RWPE2 (cell line): ENCODE results near the gene SLC25A24.

Source experiments
- ATAC-seq: fragments of 200-7000 bp; cut with Tn5 transposase; 3 replicates; pipeline ENCODE4 v1.9.1; 2021; ENCODE audit warnings: low read depth
- DNase-seq: peaks from one replicate; pipeline ENCODE4 v3.0.0-alpha.2; 2020; ENCODE audit warnings: low spot score
- H3K27ac ChIP-seq: fragments of 450-650 bp; 2 replicates; pipeline ENCODE4 v1.5.1; 2017; ENCODE audit warnings: mild to moderate bottlenecking; ENCODE audit not compliant: poor library complexity, severe bottlenecking
- H3K27me3 ChIP-seq: fragments of 250-450 bp; sonication (Bioruptor Pico); 2 replicates; pipeline ENCODE4 v1.5.1; 2021; ENCODE audit warnings: mild to moderate bottlenecking, moderate library complexity; ENCODE audit not compliant: insufficient read depth, poor library complexity, severe bottlenecking
- H3K36me3 ChIP-seq: fragments of 250-450 bp; sonication (Bioruptor Pico); 2 replicates; pipeline ENCODE4 v1.5.1; 2020; ENCODE audit warnings: low read depth, mild to moderate bottlenecking, moderate library complexity
- H3K4me1 ChIP-seq: fragments of 250-450 bp; sonication (Bioruptor Pico); 2 replicates; pipeline ENCODE4 v1.5.1; 2021; ENCODE audit warnings: mild to moderate bottlenecking, moderate library complexity; ENCODE audit not compliant: insufficient read depth, poor library complexity, severe bottlenecking
- H3K4me3 ChIP-seq: fragments of 250-450 bp; sonication (Bioruptor Pico); 2 replicates; pipeline ENCODE4 v1.5.1; 2021; ENCODE audit warnings: mild to moderate bottlenecking, moderate library complexity; ENCODE audit not compliant: severe bottlenecking
- H3K9me3 ChIP-seq: fragments of 250-450 bp; sonication (Bioruptor Pico); 2 replicates; pipeline ENCODE4 v1.5.1; 2021; ENCODE audit warnings: mild to moderate bottlenecking, moderate library complexity; ENCODE audit not compliant: severe bottlenecking
- CTCF ChIP-seq: fragments of 450-650 bp; IDR thresholded peaks from one replicate; pipeline ENCODE4 v1.5.1; 2017; ENCODE audit warnings: mild to moderate bottlenecking, moderate library complexity; ENCODE audit not compliant: poor library complexity, severe bottlenecking

SLC25A24 gene

GRCh38 chr1:108097018-108097417 lies 103.1 kb downstream of the SLC25A24 start:
- no peak for TF ChIP-seq CTCF
- Histone ChIP-seq H3K27me3 (no peaks in the 10 kb centered on the region), H3K4me3 (no peak overlapping the region), H3K4me1 (no peaks in the 10 kb centered on the region), H3K9me3 (peaks cover 2% of the 10 kb centered on the region), H3K36me3 (no peaks in the 10 kb centered on the region), H3K27ac (no peak overlapping the region)
- DNase-seq: no peak
- no peak for ATAC-seq

- no peak for ATAC-seq
- H3K27me3 ChIP-seq: no peaks in the 10 kb centered on the region
- DNase-seq: no peak
- H3K4me3 ChIP-seq: no peak overlapping the region
- no peaks in the 10 kb centered on the region for H3K4me1 ChIP-seq
- TF ChIP-seq CTCF: no peak
- peaks cover 2% of the 10 kb centered on the region for H3K9me3 ChIP-seq
- no peaks in the 10 kb centered on the region for H3K36me3 ChIP-seq
- H3K27ac ChIP-seq: no peak overlapping the region
These were observed 104.1 kb downstream of the SLC25A24 start for GRCh38 chr1:108096089-108096488.

- no peak for TF ChIP-seq CTCF
- DNase-seq: no peak
- no peaks in the 10 kb centered on the region for H3K4me1 ChIP-seq
- H3K36me3 ChIP-seq: no peaks in the 10 kb centered on the region
- H3K9me3 ChIP-seq: peaks cover 2% of the 10 kb centered on the region
- H3K27me3 ChIP-seq: no peaks in the 10 kb centered on the region
- no peak for ATAC-seq
- no peak overlapping the region for H3K4me3 ChIP-seq
- no peak overlapping the region for H3K27ac ChIP-seq
These were observed 110.7 kb downstream of the SLC25A24 start for GRCh38 chr1:108089477-108089876.

- TF ChIP-seq CTCF: no peak
- Histone ChIP-seq H3K36me3 (no peaks in the 10 kb centered on the region), H3K27me3 (no peaks in the 10 kb centered on the region), H3K27ac (no peak overlapping the region), H3K9me3 (no peaks in the 10 kb centered on the region), H3K4me3 (no peak overlapping the region), H3K4me1 (no peaks in the 10 kb centered on the region)
- DNase-seq (no peak), ATAC-seq (no peak)
These were observed 114.5 kb downstream of the SLC25A24 start for GRCh38 chr1:108085628-108086027.

GRCh38 chr1:108084866-108085477 lies 115.2 kb downstream of the SLC25A24 start:
- no peak for ATAC-seq

More at GRCh38 chr1:108084866-108085477, 115.2 kb downstream of the SLC25A24 start:
- no peak for DNase-seq
- Histone ChIP-seq H3K4me3 (no peak overlapping the region), H3K27me3 (no peaks in the 10 kb centered on the region), H3K4me1 (no peaks in the 10 kb centered on the region), H3K27ac (no peak overlapping the region), H3K9me3 (no peaks in the 10 kb centered on the region), H3K36me3 (no peaks in the 10 kb centered on the region)
- TF ChIP-seq CTCF: no peak
